Stomach (tissue), 4 donors: Measurements from ENCODE around the gene FOXC2.

Source experiments
- CTCF ChIP-seq, 7 experiments: fragments of 450-650 bp in 4 of 7; fragments of 200-600 bp in 3 of 7; sonication (generic) in 3 of 7; IDR thresholded peaks; one replicate each; pipeline ENCODE4 v1.5.1; 2016 to 2019; ENCODE audit warnings: antibody characterized with exemption in 7 of 7, control low read depth in 2 of 7, mild to moderate bottlenecking in 1 of 7
- EP300 ChIP-seq: sonication (generic); formaldehyde crosslinking; IDR thresholded peaks from one replicate; pipeline ENCODE4 v1.6.1; 2017; ENCODE audit warnings: antibody characterized with exemption
- POLR2A ChIP-seq, 4 donors: fragments of 450-650 bp; IDR thresholded peaks; one replicate each; pipeline ENCODE4 v1.6.1; 2016; ENCODE audit warnings: antibody characterized with exemption in 4 of 4, control low read depth in 2 of 4, mild to moderate bottlenecking in 1 of 4, moderate library complexity in 1 of 4
- POLR2AphosphoS5 ChIP-seq, 3 donors: sonication (generic); formaldehyde crosslinking; IDR thresholded peaks; one replicate each; pipeline ENCODE4 v1.6.1; 2016; ENCODE audit warnings: antibody characterized with exemption in 3 of 3

GRCh38 chr16:86559802-86560305, 6.8 kb upstream of the FOXC2 start:
- no peak for TF ChIP-seq CTCF (IDR thresholded peaks at IDR 0.05)
- no peak for TF ChIP-seq POLR2AphosphoS5 (IDR thresholded peaks at IDR 0.05)
- no peak for TF ChIP-seq EP300
- no peak for TF ChIP-seq POLR2A (IDR thresholded peaks at IDR 0.05)
